ENCODE measurements around the gene MKS1.

Gene MKS1

GRCh38 chr17:58196610-58197009, 22.4 kb downstream of the MKS1 start:
- DNase-seq: no peak

- DNase-seq: no peak
These were observed 23.4 kb downstream of the MKS1 start for GRCh38 chr17:58195518-58196123.

GRCh38 chr17:58193641-58194255, 25.3 kb downstream of the MKS1 start:
- DNase-seq: no peak

- DNase-seq: no peak
These were observed 26.4 kb downstream of the MKS1 start, which contains the start of gene EPX for GRCh38 chr17:58192612-58193011. Gene EPX (plus strand): TSS chr17:58192726. CDS start chr17:58192847, 121 bp downstream.

- no peak for DNase-seq
These were observed 27.7 kb downstream of the MKS1 start for GRCh38 chr17:58191241-58191896.

GRCh38 chr17:58189436-58190146, 29.5 kb downstream of the MKS1 start:
- peak; percentile 39 for DNase-seq

- no peak for DNase-seq
These were observed 31.4 kb downstream of the MKS1 start for GRCh38 chr17:58187675-58188074.

GRCh38 chr17:58187063-58187462, 32.0 kb downstream of the MKS1 start:
- DNase-seq: no peak

- DNase-seq: no peak
These were observed 32.5 kb downstream of the MKS1 start for GRCh38 chr17:58186591-58186990.

- no peak for DNase-seq
These were observed 33.9 kb downstream of the MKS1 start for GRCh38 chr17:58184986-58185761.

- no peak for DNase-seq
These were observed 34.6 kb downstream of the MKS1 start for GRCh38 chr17:58184308-58184985.

GRCh38 chr17:58183514-58183913, 35.5 kb downstream of the MKS1 start:
- no peak for DNase-seq

GRCh38 chr17:58181796-58182195, 37.3 kb downstream of the MKS1 start:
- DNase-seq: no peak

- DNase-seq: no peak
These were observed 42.9 kb downstream of the MKS1 start for GRCh38 chr17:58176200-58176599.

GRCh38 chr17:58174871-58175270, 44.2 kb downstream of the MKS1 start:
- DNase-seq: no peak

GRCh38 chr17:58172369-58173071, 46.5 kb downstream of the MKS1 start:
- peak; percentile 26 for DNase-seq

GRCh38 chr17:58170622-58171021, 48.4 kb downstream of the MKS1 start:
- DNase-seq: no peak

- DNase-seq: no peak
These were observed 52.4 kb downstream of the MKS1 start, which contains the start of gene OR4D2 for GRCh38 chr17:58166682-58167081. Gene OR4D2 (plus strand): TSS chr17:58166982. CDS start chr17:58169656, 2,674 bp downstream.

- no peak for DNase-seq
These were observed 53.1 kb downstream of the MKS1 start for GRCh38 chr17:58165981-58166380.

GRCh38 chr17:58161566-58161965, 57.5 kb downstream of the MKS1 start:
- no peak for DNase-seq

GRCh38 chr17:58158181-58158580, 60.9 kb downstream of the MKS1 start:
- DNase-seq: no peak

Measured in NCI-H1436 (cell line).